Adrenal gland (tissue), 12 donors: ENCODE measurements around the gene ATG16L1. TPM values are rescaled to one million over a fixed set of nuclear protein-coding genes. Genes with fewer than 3 reads are reported as not detected.
"Not testable (repeated sequence)": the region's sequence is repeated elsewhere in the genome, so short reads cannot be mapped to it uniquely, and the experiment has no call there.

Experiments
- DNase-seq, 7 donors: peaks; one replicate each; pipeline ENCODE4 v3.0.0-alpha.2; 2019 to 2020
- H3K27ac ChIP-seq, 5 donors: fragments of 200-600 bp; sonication (generic) in 4 of 5; 1 replicate in 3 of 5; 2 replicates in 2 of 5; pipeline versions ENCODE4 v1.5.1 to v1.8.0; 2016 to 2020; ENCODE audit warnings: mild to moderate bottlenecking in 1 of 5
- H3K27me3 ChIP-seq: fragments of 200-600 bp; 2 replicates; pipeline ENCODE4 v1.8.0; 2021
- H3K36me3 ChIP-seq, 2 donors: fragments of 200-600 bp; replicated peaks in 1 of 2; 1 replicate in 1 of 2; 2 replicates in 1 of 2; pipeline versions ENCODE4 v1.5.1 to v1.8.0; 2018 to 2022
- H3K4me1 ChIP-seq, 2 donors: fragments of 200-600 bp; replicated peaks in 1 of 2; 1 replicate in 1 of 2; 2 replicates in 1 of 2; pipeline versions ENCODE4 v1.5.1 to v1.8.0; 2018 to 2021
- H3K4me3 ChIP-seq, 4 donors: fragments of 200-600 bp; sonication (generic) in 3 of 4; one replicate each; pipeline ENCODE4 v1.5.1; 2016 to 2018
- H3K9me3 ChIP-seq, 3 donors: fragments of 200-600 bp; sonication (generic) in 1 of 3; replicated peaks in 1 of 3; 1 replicate in 2 of 3; 2 replicates in 1 of 3; pipeline versions ENCODE4 v1.5.1 to v1.8.0; 2016 to 2021
- POLR2A ChIP-seq, 2 donors: fragments of 450-650 bp; IDR thresholded peaks; one replicate each; pipeline ENCODE4 v1.6.1; 2017; ENCODE audit warnings: antibody characterized with exemption in 2 of 2, mild to moderate bottlenecking in 2 of 2, moderate library complexity in 1 of 2
- WGBS, 4 donors: extraction: QIAGEN DNeasy Blood & Tissue Kit in 2 of 4; methylation state at CpG; one replicate each; pipeline versions ENCODE4 v1.1.5 to v1.1.7; 2013 to 2017; 5-methylcytosine and 5-hydroxymethylcytosine counted together
- intact Hi-C, 2 donors: fragments of 100-400 bp; cut with DNase I; formaldehyde crosslinking; loops; one replicate each; pipeline versions ENCODE4 v1.14.1 to v1.15.0; 2022 to 2023
- polyA plus RNA-seq, 3 donors: library from polyadenylated mRNA; stranded (reverse); fragments of 200-250 nt in 2 of 3; fragments of 350-450 nt in 1 of 3; fragmentation: Illumina TruSeq in 1 of 3; extraction: RNeasy Lipid Tissue Mini Kit (QIAGEN cat#74804) in 1 of 3; gene quantifications; one replicate each; pipeline ENCODE4 v1.2.3, GENCODE V29; 2013 to 2014
- total RNA-seq, 9 donors: library from RNA; depleted of rRNA in 4 of 9; stranded (reverse); fragments of >200 nt in 4 of 9; fragments of 120-200 nt in 1 of 9; fragmentation: NEBNext Ultra II Directional in 1 of 9; extraction: Animal tissue kit (Norgen Biotek cat#: 25700) in 1 of 9; gene quantifications; one replicate each; pipeline versions ENCODE4 v1.1.0 to v1.2.4, GENCODE V29; 2013 to 2023
- TF ChIP-seq, protein P1 (sequence below), 6 experiments: fragments of 450-650 bp in 4 of 6; fragments of 200-600 bp in 2 of 6; sonication (generic) in 1 of 6; IDR thresholded peaks; 1 replicate in 5 of 6; 2 replicates in 1 of 6; pipeline versions ENCODE4 v1.5.1 to v1.8.0; 2016 to 2021; ENCODE audit warnings: antibody characterized with exemption in 6 of 6, mild to moderate bottlenecking in 2 of 6, moderate library complexity in 1 of 6
- donor health status: healthy with polysubstance abuse.
- donor health status: Bipolar disorder and iron deficiency.
- donor health status: DM: yes; HTN: yes; CAD: no.
- donor health status: DM: no; HTN: no; CAD: no.
- donor health status: DM: no; HTN: no; CAD: no.
- donor health status: DM: yes; HTN: yes; CAD: no.

The ATG16L1 gene
- total and polyA plus RNA-seq, 12 donors: 10.0 to 37.7 (median 22.1) TPM

DNA sequence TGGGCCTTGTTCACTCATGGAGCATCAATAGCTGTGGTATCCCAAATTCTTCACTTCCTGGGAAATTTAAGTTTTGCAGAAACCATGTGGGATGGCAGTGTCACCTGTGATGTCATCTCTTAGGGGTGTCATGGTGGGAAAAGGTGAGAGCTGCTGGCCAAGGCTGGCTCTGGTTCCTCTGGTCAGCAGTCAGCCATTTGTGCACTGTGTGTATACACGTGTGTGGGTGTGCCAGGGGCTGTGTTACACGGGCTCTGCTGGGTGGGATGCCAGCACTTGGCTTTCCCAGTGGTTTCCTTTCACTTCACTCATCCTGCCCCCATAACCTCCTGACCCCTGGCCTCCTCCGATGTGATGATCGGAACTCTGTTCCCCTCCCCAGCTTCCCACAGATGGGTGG is 77.4 kb downstream of the ATG16L1 start:
- no peak for TF ChIP-seq POLR2A (IDR thresholded peaks at IDR 0.05)
- TF ChIP-seq, protein P1, sequence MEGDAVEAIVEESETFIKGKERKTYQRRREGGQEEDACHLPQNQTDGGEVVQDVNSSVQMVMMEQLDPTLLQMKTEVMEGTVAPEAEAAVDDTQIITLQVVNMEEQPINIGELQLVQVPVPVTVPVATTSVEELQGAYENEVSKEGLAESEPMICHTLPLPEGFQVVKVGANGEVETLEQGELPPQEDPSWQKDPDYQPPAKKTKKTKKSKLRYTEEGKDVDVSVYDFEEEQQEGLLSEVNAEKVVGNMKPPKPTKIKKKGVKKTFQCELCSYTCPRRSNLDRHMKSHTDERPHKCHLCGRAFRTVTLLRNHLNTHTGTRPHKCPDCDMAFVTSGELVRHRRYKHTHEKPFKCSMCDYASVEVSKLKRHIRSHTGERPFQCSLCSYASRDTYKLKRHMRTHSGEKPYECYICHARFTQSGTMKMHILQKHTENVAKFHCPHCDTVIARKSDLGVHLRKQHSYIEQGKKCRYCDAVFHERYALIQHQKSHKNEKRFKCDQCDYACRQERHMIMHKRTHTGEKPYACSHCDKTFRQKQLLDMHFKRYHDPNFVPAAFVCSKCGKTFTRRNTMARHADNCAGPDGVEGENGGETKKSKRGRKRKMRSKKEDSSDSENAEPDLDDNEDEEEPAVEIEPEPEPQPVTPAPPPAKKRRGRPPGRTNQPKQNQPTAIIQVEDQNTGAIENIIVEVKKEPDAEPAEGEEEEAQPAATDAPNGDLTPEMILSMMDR (IDR thresholded peaks at IDR 0.05): no peak
- WGBS, 4 donors: 76 to 86% (median 80%) methylated on average over 4 of the region's 4 CpGs
- H3K36me3 ChIP-seq: no peaks in the 10 kb centered on the region
- H3K27ac ChIP-seq: no peak overlapping the region
- H3K9me3 ChIP-seq: no peaks in the 10 kb centered on the region
- intact Hi-C loops: no loop called here
- peaks cover 0 to 4% of the 10 kb centered on the region in 2 donors for H3K4me1 ChIP-seq
- DNase-seq: no peak
- no peak overlapping the region for H3K4me3 ChIP-seq
- H3K27me3 ChIP-seq: no peaks in the 10 kb centered on the region

DNA sequence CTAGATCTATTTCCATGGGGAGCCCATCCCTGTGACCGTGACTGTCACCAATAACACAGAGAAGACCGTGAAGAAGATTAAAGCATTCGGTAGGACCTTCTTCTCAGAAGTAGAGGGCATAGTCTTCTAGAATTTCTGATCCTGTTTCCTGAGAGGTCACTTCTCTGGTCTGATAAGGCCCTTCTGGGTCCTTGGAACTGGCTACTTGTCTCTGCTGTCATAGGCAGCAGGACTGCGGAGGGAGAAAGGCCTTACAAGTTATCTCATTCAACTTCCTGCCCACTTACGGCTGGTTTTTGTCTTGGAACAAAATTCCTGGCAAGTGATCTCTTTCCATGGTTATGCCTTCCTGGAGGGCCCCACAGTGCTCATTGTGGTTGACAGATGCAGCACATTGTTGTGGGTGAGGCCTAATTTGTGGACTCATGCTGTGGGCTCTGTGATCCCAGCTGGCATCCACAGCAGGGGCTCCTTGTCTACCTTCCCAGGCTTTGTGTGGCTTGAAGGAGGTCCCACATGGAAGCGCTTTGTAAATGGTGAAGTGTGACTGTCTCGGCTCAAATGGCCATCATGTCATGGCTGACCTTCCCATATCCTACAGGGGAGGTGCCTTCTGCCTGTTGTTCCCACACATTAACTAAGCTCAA is 78.1 kb downstream of the ATG16L1 start:
- H3K4me1 ChIP-seq: peaks cover 0 to 4% of the 10 kb centered on the region in 2 donors
- no peaks in the 10 kb centered on the region for H3K27me3 ChIP-seq
- no peak for DNase-seq
- H3K36me3 ChIP-seq: no peaks in the 10 kb centered on the region
- no peaks in the 10 kb centered on the region for H3K9me3 ChIP-seq
- H3K27ac ChIP-seq: no peak overlapping the region
- no peak overlapping the region for H3K4me3 ChIP-seq
- 71 to 84% (median 83%) methylated on average over 6 to 7 of the region's 7 CpGs for WGBS, 4 donors
- intact Hi-C loops: no loop called here
- TF ChIP-seq, protein P1 (IDR thresholded peaks at IDR 0.05): no peak
- TF ChIP-seq POLR2A (IDR thresholded peaks at IDR 0.05): no peak

DNA sequence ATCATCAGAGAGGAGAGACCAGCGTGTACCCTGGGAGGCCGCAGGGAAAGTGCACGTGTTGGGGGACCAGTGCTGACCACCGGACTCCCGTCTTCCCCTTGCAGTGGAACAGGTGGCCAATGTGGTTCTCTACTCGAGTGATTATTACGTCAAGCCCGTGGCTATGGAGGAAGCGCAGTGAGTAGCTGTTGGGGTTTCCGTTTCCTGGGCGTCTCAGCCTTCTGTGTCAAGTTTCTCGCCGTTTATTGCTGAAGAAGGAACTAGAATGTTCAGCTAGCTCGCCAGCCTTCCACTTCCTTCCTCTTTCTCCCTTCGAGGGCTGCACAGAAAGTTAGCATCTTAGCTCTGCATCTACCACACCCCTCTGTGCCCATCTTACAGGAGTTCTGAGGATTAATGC is 80.1 kb downstream of the ATG16L1 start:
- H3K36me3 ChIP-seq: no peaks in the 10 kb centered on the region
- no peak for TF ChIP-seq POLR2A (IDR thresholded peaks at IDR 0.05)
- intact Hi-C loops: no loop called here
- H3K9me3 ChIP-seq: no peaks in the 10 kb centered on the region
- DNase-seq: peak; percentile 45 to 81 (median 63)
- H3K4me3 ChIP-seq: no peak overlapping the region
- H3K27me3 ChIP-seq: no peaks in the 10 kb centered on the region
- H3K27ac ChIP-seq: peak overlapping the region in 2 of 5 donors; percentile 63 to 80
- WGBS, 4 donors: 63 to 81% (median 74%) methylated on average over 12 to 15 of the region's 15 CpGs
- H3K4me1 ChIP-seq: peaks cover 0 to 4% of the 10 kb centered on the region in 2 donors

DNA sequence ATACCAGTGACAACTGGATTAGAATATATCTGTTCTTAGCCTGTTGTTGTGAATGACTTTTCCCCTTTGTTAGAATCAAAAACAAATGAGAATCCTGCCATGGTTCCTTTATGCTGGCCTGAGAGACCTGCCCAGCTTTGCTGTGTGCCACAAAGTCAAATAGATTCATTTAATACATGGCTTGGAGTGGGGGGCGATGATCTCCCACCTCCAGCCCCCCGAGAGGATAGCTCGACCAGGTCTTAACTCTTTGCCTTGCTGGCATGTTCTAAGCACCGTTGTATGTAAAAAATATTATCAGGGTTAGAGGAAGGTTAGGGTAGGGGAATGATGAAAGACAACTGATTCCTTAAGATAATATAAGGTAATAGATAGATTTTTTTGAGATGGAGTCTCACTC is 80.7 kb downstream of the ATG16L1 start:
- intact Hi-C loops: no loop called here
- 71 to 79% (median 75%) methylated on average over 4 of the region's 4 CpGs for WGBS, 4 donors
- no peaks in the 10 kb centered on the region for H3K27me3 ChIP-seq
- H3K4me1 ChIP-seq: peaks cover 0 to 4% of the 10 kb centered on the region in 2 donors
- no peak for DNase-seq
- H3K9me3 ChIP-seq: no peaks in the 10 kb centered on the region
- H3K36me3 ChIP-seq: no peaks in the 10 kb centered on the region
- H3K4me3 ChIP-seq: no peak overlapping the region
- H3K27ac ChIP-seq: peak overlapping the region in 2 of 5 donors; percentile 11 to 73
- TF ChIP-seq, protein P1 (IDR thresholded peaks at IDR 0.05): no peak
- TF ChIP-seq POLR2A (IDR thresholded peaks at IDR 0.05): no peak

DNA sequence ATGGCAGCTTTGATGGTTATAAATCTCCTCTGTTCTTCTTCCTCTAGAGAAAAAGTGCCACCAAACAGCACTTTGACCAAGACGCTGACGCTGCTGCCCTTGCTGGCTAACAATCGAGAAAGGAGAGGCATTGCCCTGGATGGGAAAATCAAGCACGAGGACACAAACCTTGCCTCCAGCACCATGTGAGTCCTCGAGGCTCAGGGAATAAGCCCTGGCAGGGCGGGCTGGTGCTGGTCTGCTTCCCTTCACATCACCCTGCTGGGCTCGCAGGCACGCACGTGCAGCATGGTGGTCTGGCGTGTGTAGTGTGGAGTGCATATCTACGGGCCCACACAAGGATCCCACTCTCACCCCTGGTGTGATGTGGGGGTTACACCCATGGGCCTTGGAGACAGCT is 83.4 kb downstream of the ATG16L1 start:
- no peaks in the 10 kb centered on the region for H3K36me3 ChIP-seq
- H3K27ac ChIP-seq: no peak overlapping the region
- no peaks in the 10 kb centered on the region for H3K27me3 ChIP-seq
- peaks cover 0 to 4% of the 10 kb centered on the region in 2 donors for H3K4me1 ChIP-seq
- WGBS, 4 donors: 87 to 94% (median 91%) methylated on average over 10 to 11 of the region's 11 CpGs
- no peak overlapping the region for H3K4me3 ChIP-seq
- intact Hi-C loops: no loop called here
- TF ChIP-seq, protein P1 (IDR thresholded peaks at IDR 0.05): no peak
- TF ChIP-seq POLR2A (IDR thresholded peaks at IDR 0.05): no peak
- no peaks in the 10 kb centered on the region for H3K9me3 ChIP-seq
- no peak for DNase-seq

DNA sequence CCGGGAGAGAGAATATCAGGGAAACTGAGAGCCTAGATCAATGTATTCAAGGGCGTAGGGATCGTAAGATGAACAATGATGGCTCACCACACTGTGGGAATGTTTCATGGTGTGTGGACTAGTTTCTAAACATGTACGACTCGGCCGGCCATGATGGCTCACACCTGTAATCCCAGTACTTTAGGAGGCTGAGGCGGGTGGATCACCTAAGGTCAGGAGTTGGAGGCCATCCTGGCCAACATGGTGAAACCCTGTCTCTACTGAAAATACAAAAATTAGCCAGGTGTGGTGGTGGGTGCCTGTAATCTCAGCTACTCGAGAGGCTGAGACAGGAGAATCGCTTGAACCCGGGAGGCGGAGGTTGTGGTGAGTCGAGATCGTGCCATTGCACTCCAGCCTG is 84.6 kb downstream of the ATG16L1 start:
- not testable (repeated sequence) for H3K36me3 ChIP-seq, DNase-seq
- WGBS, 4 donors: 89 to 92% (median 90%) methylated on average over 13 of the region's 13 CpGs

More for the DNA sequence above, 84.6 kb downstream of the ATG16L1 start:
- H3K4me1 ChIP-seq, H3K27ac ChIP-seq, H3K27me3 ChIP-seq, intact Hi-C loops, H3K4me3 ChIP-seq, H3K9me3 ChIP-seq: not testable (repeated sequence)
